K562 (cell line): ENCODE results near the gene CHN2. TPM values are rescaled to one million over a fixed set of nuclear protein-coding genes. Genes with fewer than 3 reads are reported as not detected.

Experiments used
- ATAC-seq: fragments of 200-7000 bp; cut with Tn5 transposase; 3 replicates; pipeline ENCODE4 v1.9.1; 2020; ENCODE audit warnings: moderate library complexity
- BruUV-seq: library from RNA; stranded (reverse); fragments of 400-500 nt; replicated peaks from 2 replicates; lab custom pipeline; 2021; lab: Mats Ljungman, UMichigan
- CTCF ChIA-PET: fragments of 300-600 bp; formaldehyde crosslinking; extraction: SDS; loops from one replicate; lab custom pipeline; 2021; ENCODE audit warnings: low intra/inter-chr PET ratio; lab: Yijun Ruan, JAX
- POLR2A ChIA-PET: fragments of 300-600, 350-650 bp; sonication (Branson Sonifier 250); formaldehyde crosslinking; extraction: SDS; loops from one replicate; lab custom pipeline; 2021; ENCODE audit warnings: antibody characterized with exemption, inconsistent platforms; lab: Yijun Ruan, JAX
- DNase-seq, 4 experiments: peaks; one replicate each; pipeline versions ENCODE4 v3.0.0 to v3.0.0-alpha.2; 2011 to 2018; ENCODE audit warnings: low spot score in 3 of 4, mixed read lengths in 3 of 4; ENCODE audit errors: extremely low read depth in 1 of 4
- FAIRE-seq: peaks from 2 replicates; lab custom pipeline; 2011; peaks lifted over from hg19 to GRCh38; lab: Jason Lieb, UNC
- H2AFZ ChIP-seq: 2 replicates; pipeline ENCODE4 v1.6.0; 2011; ENCODE audit warnings: low read depth, low read length, control low read depth, inconsistent platforms
- H3K27ac ChIP-seq: fragments of 200-600 bp; 3 replicates; pipeline ENCODE4 v1.8.0; 2011; ENCODE audit warnings: low read depth, mild to moderate bottlenecking, control low read depth, inconsistent platforms, low read length, moderate library complexity, mixed read lengths; ENCODE audit errors: extremely low read depth
- H3K27me3 ChIP-seq, 2 experiments: fragments of 300-600 bp in 1 of 2; 2 replicates in 1 of 2; 3 replicates in 1 of 2; pipeline versions ENCODE4 v1.6.0 to v1.8.0; 2011; ENCODE audit warnings: inconsistent platforms in 2 of 2, low read length in 2 of 2, mild to moderate bottlenecking in 1 of 2, mixed read lengths in 1 of 2, moderate library complexity in 1 of 2; ENCODE audit not compliant: control insufficient read depth in 2 of 2, insufficient read depth in 2 of 2
- H3K36me3 ChIP-seq: fragments of 300-600 bp; 3 replicates; pipeline ENCODE4 v1.8.0; 2011; ENCODE audit warnings: mild to moderate bottlenecking, low read length, inconsistent platforms; ENCODE audit not compliant: control insufficient read depth, insufficient read depth
- H3K4me1 ChIP-seq, 2 experiments: fragments of 200-600 bp in 1 of 2; replicated peaks in 1 of 2; 2 replicates in 1 of 2; 3 replicates in 1 of 2; pipeline versions ENCODE4 v1.5.1 to v1.8.0; 2011; ENCODE audit warnings: inconsistent platforms in 2 of 2, low read length in 2 of 2, mild to moderate bottlenecking in 1 of 2, mixed read lengths in 1 of 2, moderate library complexity in 1 of 2; ENCODE audit not compliant: control insufficient read depth in 2 of 2, insufficient read depth in 2 of 2
- H3K4me2 ChIP-seq: 2 replicates; pipeline ENCODE4 v1.6.1; 2011; ENCODE audit warnings: low read length, control low read depth, inconsistent platforms, mixed read lengths; ENCODE audit not compliant: insufficient read depth
- H3K4me3 ChIP-seq: fragments of 200-600 bp; sonication (generic), shearing (Covaris generic); 2 replicates; pipeline ENCODE4 v1.5.1; 2016; ENCODE audit warnings: control low read depth, inconsistent platforms
- H3K79me2 ChIP-seq: fragments of 200-600 bp; 3 replicates; pipeline ENCODE4 v1.8.0; 2011; ENCODE audit warnings: low read length, inconsistent platforms; ENCODE audit not compliant: control insufficient read depth, insufficient read depth
- H3K9ac ChIP-seq, 2 experiments: 2 replicates each; pipeline versions ENCODE4 v1.6.0 to v1.6.1; 2011; ENCODE audit warnings: low read depth in 2 of 2, low read length in 2 of 2, control low read depth in 1 of 2, inconsistent platforms in 1 of 2, mild to moderate bottlenecking in 1 of 2, mixed read lengths in 1 of 2; ENCODE audit not compliant: insufficient read depth in 1 of 2
- H3K9me1 ChIP-seq: one replicate; pipeline ENCODE4 v1.6.0; 2011; ENCODE audit warnings: inconsistent platforms, mild to moderate bottlenecking, low read length, moderate library complexity; ENCODE audit not compliant: control insufficient read depth, insufficient read depth
- H3K9me3 ChIP-seq: replicated peaks from 2 replicates; pipeline ENCODE4 v1.5.1; 2011; ENCODE audit warnings: low read depth, low read length, inconsistent platforms; ENCODE audit not compliant: control insufficient read depth, insufficient read depth
- H4K20me1 ChIP-seq: replicated peaks from 2 replicates; pipeline ENCODE4 v1.6.1; 2011; ENCODE audit warnings: low read length, inconsistent platforms, mixed read lengths; ENCODE audit not compliant: control insufficient read depth, insufficient read depth
- CAMTA2 ChIP-seq: fragments of 250-450 bp; sonication (Bioruptor Pico); conservative IDR thresholded peaks from 2 replicates; pipeline ENCODE4 v1.5.1; 2022
- CREBBP ChIP-seq: IDR thresholded peaks from one replicate; pipeline ENCODE4 v1.6.1; 2012; ENCODE audit warnings: low read depth, mild to moderate bottlenecking, control low read depth, inconsistent platforms, low read length
- ELF4 ChIP-seq: fragments of 450-650 bp; formaldehyde crosslinking; IDR thresholded peaks from 2 replicates; pipeline ENCODE4 v1.4.0; 2022; ENCODE audit warnings: missing genetic modification characterization
- ERF ChIP-seq: fragments of 450-650 bp; formaldehyde crosslinking; IDR thresholded peaks from 2 replicates; pipeline ENCODE4 v1.4.0; 2020; ENCODE audit warnings: mild to moderate bottlenecking, mixed read lengths
- FOS ChIP-seq: IDR thresholded peaks from 3 replicates; pipeline ENCODE4 v1.6.1; 2011; ENCODE audit not compliant: insufficient read length; ENCODE audit errors: extremely low read depth
- FUS ChIP-seq: fragments of 200-400 bp; formaldehyde crosslinking; optimal IDR thresholded peaks from 2 replicates; pipeline ENCODE3; 2017; ENCODE audit warnings: low read depth, low read length
- HDAC6 ChIP-seq: IDR thresholded peaks from 2 replicates; pipeline ENCODE4 v1.6.1; 2012; ENCODE audit warnings: low read depth, mild to moderate bottlenecking, control low read depth, inconsistent platforms, low read length, moderate library complexity
- HMG20A ChIP-seq: fragments of 450-650 bp; formaldehyde crosslinking; conservative IDR thresholded peaks from 2 replicates; pipeline ENCODE4 v1.4.0; 2020; ENCODE audit warnings: mild to moderate bottlenecking, mixed read lengths
- KLF16 ChIP-seq: IDR thresholded peaks from 2 replicates; pipeline ENCODE4 v1.6.1; 2016; ENCODE audit warnings: antibody characterized with exemption
- MCM5 ChIP-seq: fragments of 450-650 bp; IDR thresholded peaks from 2 replicates; pipeline ENCODE4 v1.6.1; 2016; ENCODE audit warnings: low read depth
- NFIC ChIP-seq: fragments of 450-650 bp; IDR thresholded peaks from 2 replicates; pipeline ENCODE4 v1.6.1; 2017; ENCODE audit warnings: mild to moderate bottlenecking, inconsistent platforms
- PTTG1 ChIP-seq: fragments of 450-650 bp; IDR thresholded peaks from 2 replicates; pipeline ENCODE4 v1.6.1; 2016; ENCODE audit warnings: low read depth, mild to moderate bottlenecking, missing genetic modification characterization, missing compliant biosample characterization
- PURB ChIP-seq: sonication (generic); formaldehyde crosslinking; IDR thresholded peaks from 2 replicates; pipeline ENCODE4 v1.9.0; 2021; ENCODE audit warnings: low read depth, mild to moderate bottlenecking, missing genetic modification reagents
- RBM22 ChIP-seq: fragments of 200-400 bp; formaldehyde crosslinking; IDR thresholded peaks from 2 replicates; pipeline ENCODE4 v1.6.1; 2018; ENCODE audit warnings: low read length, low read depth; ENCODE audit not compliant: poor library complexity, severe bottlenecking
- SIN3B ChIP-seq: fragments of 450-650 bp; IDR thresholded peaks from 2 replicates; pipeline ENCODE4 v1.6.1; 2017; ENCODE audit warnings: low read depth, mild to moderate bottlenecking, moderate library complexity
- ZBTB17 ChIP-seq: fragments of 450-650 bp; formaldehyde crosslinking; IDR thresholded peaks from 2 replicates; pipeline ENCODE4 v1.4.0; 2020; ENCODE audit warnings: mild to moderate bottlenecking
- ZNF212 ChIP-seq: fragments of 450-650 bp; formaldehyde crosslinking; IDR thresholded peaks from 2 replicates; pipeline ENCODE4 v1.4.0; 2020; ENCODE audit warnings: mild to moderate bottlenecking
- ZNF408 ChIP-seq: fragments of 250-450 bp; sonication (Bioruptor Pico); IDR thresholded peaks from 2 replicates; pipeline ENCODE4 v1.4.0; 2020; ENCODE audit warnings: low read depth, mild to moderate bottlenecking, moderate library complexity
- ZZZ3 ChIP-seq: fragments of 450-650 bp; IDR thresholded peaks from 2 replicates; pipeline ENCODE4 v1.6.1; 2016; ENCODE audit warnings: antibody characterized with exemption, mild to moderate bottlenecking, moderate library complexity
- WGBS: fragments of 100-300 bp; shearing (Covaris generic); methylation state at CpG from one replicate; pipeline ENCODE4 v1.1.6; 2016; ENCODE audit warnings: low coverage, mixed read lengths; ENCODE audit not compliant: insufficient coverage; ENCODE audit errors: missing lambda C conversion rate; 5-methylcytosine and 5-hydroxymethylcytosine counted together
- in situ Hi-C: fragments of 300-500 bp; cut with MboI; formaldehyde crosslinking; loops from 4 replicates; pipeline ENCODE4 v1.15.0; 2018; ENCODE audit warnings: inconsistent platforms, mixed read lengths
- intact Hi-C: fragments of 100-400 bp; cut with micrococcal nuclease; formaldehyde crosslinking; loops from 2 replicates; pipeline ENCODE4 v1.14.2; 2022
- polyA plus RNA-seq, 8 experiments: library from polyadenylated mRNA; depleted of rRNA in 4 of 8; stranded (reverse) in 5 of 8; unstranded in 3 of 8; fragments of >200 nt; fragmentation: Nextera tagmentation in 2 of 8; fragmentation: Illumina TruSeq in 1 of 8; extraction: Ambion mirVana in 2 of 8; extraction: Trizol in 1 of 8; gene quantifications; 2 replicates each; pipeline versions ENCODE4 v1.2.1 to v1.2.3, GENCODE V29; 2011 to 2014; ENCODE audit warnings: inconsistent platforms in 1 of 8, missing spikeins in 1 of 8
- total RNA-seq, 7 experiments: library from RNA; depleted of rRNA in 6 of 7; stranded (reverse); fragments of >200 nt in 6 of 7; fragmentation: Illumina TruSeq in 2 of 7; extraction: Trizol in 2 of 7; gene quantifications; 2 replicates each; pipeline versions ENCODE4 v1.2.1 to v1.2.3, GENCODE V29; 2011 to 2021; ENCODE audit warnings: low replicate concordance in 1 of 7

The CHN2 gene
- total and polyA plus RNA-seq, 9 of the 15 experiments (the other 6 are each of a cell fraction or from before 2014, with no cell fraction given), result 0.12 to 2.1 (median 0.31) TPM; not detected in 1

- Histone ChIP-seq H3K9ac (no peak overlapping the region), H3K36me3 (no peaks in the 10 kb centered on the region), H2AFZ (no peak overlapping the region), H3K4me2 (no peak overlapping the region), H4K20me1 (peaks cover 4% of the 10 kb centered on the region; the same call in 1 of the 2 replicates), H3K9me1 (no peaks in the 10 kb centered on the region), H3K4me1 (peaks cover 0 to 11% of the 10 kb centered on the region in 2 experiments; a peak in 2 of 5 replicates), H3K79me2 (no peaks in the 10 kb centered on the region), H3K9me3 (no peaks in the 10 kb centered on the region), H3K4me3 (no peak overlapping the region), H3K27ac (no peak overlapping the region), H3K27me3 (peaks cover 14 to 22% of the 10 kb centered on the region in 2 experiments; a peak in 3 of 5 replicates)
- ChIA-PET CTCF (no interaction called here), POLR2A (no interaction called here)
- in situ Hi-C loops (no loop called here), intact Hi-C loops (no loop called here)
- TF ChIP-seq FUS, result no peak
- no peak for TF ChIP-seq MCM5
- no peak for TF ChIP-seq CREBBP
- no peak for TF ChIP-seq ERF (CRISPR knock-in tag)
- TF ChIP-seq ZZZ3, result no peak
- no peak for TF ChIP-seq KLF16
- no peak for TF ChIP-seq NFIC
- TF ChIP-seq FOS, result no peak
- TF ChIP-seq HDAC6, result no peak
- TF ChIP-seq ZNF408, result no peak
- no peak for TF ChIP-seq HMG20A (CRISPR knock-in tag)
- no peak for TF ChIP-seq ELF4 (CRISPR knock-in tag)
- no peak for TF ChIP-seq SIN3B
- TF ChIP-seq PURB (CRISPR knock-in tag), result no peak
- no peak for TF ChIP-seq ZBTB17 (CRISPR knock-in tag)
- no peak for TF ChIP-seq PTTG1 (tag)
- no peak for TF ChIP-seq CAMTA2 (CRISPR knock-in tag)
- TF ChIP-seq ZNF212 (CRISPR knock-in tag), result no peak
- no peak for TF ChIP-seq RBM22
- WGBS, result 7% methylated on average over 3 of the region's 40 CpGs
- ATAC-seq (no peak), FAIRE-seq (no peak), DNase-seq (no peak)
- BruUV-seq, result no TSS peak
Observed at GRCh38 chr7:29194206-29194593, 375 bp upstream of the CHN2 start.
